Measurements from ENCODE around the gene SIN3B. TPM values are rescaled to one million over a fixed set of nuclear protein-coding genes. Genes with fewer than 3 reads are reported as not detected.
A peak's percentile ranks its signal among the peaks of the same experiment; 100 is the strongest.

The SIN3B gene
- total RNA-seq, 1 donor from 2014 or later: 89.6 TPM

GRCh38 chr19:16893686-16893989 is 64.4 kb downstream of the SIN3B start:
- H3K27ac Mint-ChIP-seq: no peak overlapping the region

GRCh38 chr19:16894080-16894479 is 64.9 kb downstream of the SIN3B start:
- H3K9me3 Mint-ChIP-seq (ENCODE audit: low read depth): no peaks in the 10 kb centered on the region
- H3K4me3 Mint-ChIP-seq (ENCODE audit: low read depth): no peak overlapping the region
- H3K36me3 Mint-ChIP-seq (ENCODE audit: insufficient read depth): peaks cover 1% of the 10 kb centered on the region
- no peak overlapping the region for H3K27ac Mint-ChIP-seq
- TF ChIP-seq CTCF (IDR thresholded peaks at IDR 0.05; ENCODE audit: unreplicated experiment): no peak
- H3K4me1 Mint-ChIP-seq (ENCODE audit: low read depth): no peaks in the 10 kb centered on the region
- DNase-seq (ENCODE audit: low spot score, unreplicated experiment): no peak
- peaks cover 24% of the 10 kb centered on the region for H3K27me3 Mint-ChIP-seq

More at GRCh38 chr19:16893686-16893989, 64.4 kb downstream of the SIN3B start:
- Mint-ChIP-seq H3K9me3 (ENCODE audit: low read depth) (no peaks in the 10 kb centered on the region), H3K27me3 (peaks cover 20% of the 10 kb centered on the region), H3K4me1 (ENCODE audit: low read depth) (no peaks in the 10 kb centered on the region), H3K36me3 (ENCODE audit: insufficient read depth) (peaks cover 1% of the 10 kb centered on the region), H3K4me3 (ENCODE audit: low read depth) (no peak overlapping the region)
- DNase-seq (ENCODE audit: low spot score, unreplicated experiment): no peak
- no peak for TF ChIP-seq CTCF (IDR thresholded peaks at IDR 0.05; ENCODE audit: unreplicated experiment)

- TF ChIP-seq CTCF (IDR thresholded peaks at IDR 0.05; ENCODE audit: unreplicated experiment): no peak
- no peak for DNase-seq (ENCODE audit: low spot score, unreplicated experiment)
- peak overlapping the region; percentile 34 for H3K27ac Mint-ChIP-seq
- H3K4me3 Mint-ChIP-seq (ENCODE audit: low read depth): no peak overlapping the region
- peaks cover 24% of the 10 kb centered on the region for H3K27me3 Mint-ChIP-seq
- H3K36me3 Mint-ChIP-seq (ENCODE audit: insufficient read depth): peaks cover 1% of the 10 kb centered on the region
- H3K9me3 Mint-ChIP-seq (ENCODE audit: low read depth): no peaks in the 10 kb centered on the region
- no peaks in the 10 kb centered on the region for H3K4me1 Mint-ChIP-seq (ENCODE audit: low read depth)
Observed at GRCh38 chr19:16895467-16896145, 66.4 kb downstream of the SIN3B start.

GRCh38 chr19:16896146-16897028 is 67.2 kb downstream of the SIN3B start:
- H3K36me3 Mint-ChIP-seq (ENCODE audit: insufficient read depth): peaks cover 1% of the 10 kb centered on the region
- no peak overlapping the region for H3K27ac Mint-ChIP-seq
- no peaks in the 10 kb centered on the region for H3K9me3 Mint-ChIP-seq (ENCODE audit: low read depth)
- no peak for TF ChIP-seq CTCF (IDR thresholded peaks at IDR 0.05; ENCODE audit: unreplicated experiment)
- no peaks in the 10 kb centered on the region for H3K4me1 Mint-ChIP-seq (ENCODE audit: low read depth)
- H3K27me3 Mint-ChIP-seq: peaks cover 24% of the 10 kb centered on the region
- peak overlapping the region; percentile 41 for H3K4me3 Mint-ChIP-seq (ENCODE audit: low read depth)
- no peak for DNase-seq (ENCODE audit: low spot score, unreplicated experiment)

GRCh38 chr19:16897029-16897855 is 68.0 kb downstream of the SIN3B start:
- H3K36me3 Mint-ChIP-seq (ENCODE audit: insufficient read depth): peaks cover 1% of the 10 kb centered on the region
- no peak overlapping the region for H3K27ac Mint-ChIP-seq
- no peaks in the 10 kb centered on the region for H3K9me3 Mint-ChIP-seq (ENCODE audit: low read depth)
- DNase-seq (ENCODE audit: low spot score, unreplicated experiment): peak; percentile 70
- H3K4me1 Mint-ChIP-seq (ENCODE audit: low read depth): no peaks in the 10 kb centered on the region
- no peak for TF ChIP-seq CTCF (IDR thresholded peaks at IDR 0.05; ENCODE audit: unreplicated experiment)
- peaks cover 24% of the 10 kb centered on the region for H3K27me3 Mint-ChIP-seq
- peak overlapping the region; percentile 35 for H3K4me3 Mint-ChIP-seq (ENCODE audit: low read depth)
